NCI-H146 (cell line): ENCODE data around the gene TMEM154.

Experiments
- DNase-seq: peaks from one replicate; lab custom pipeline; 2025; lab: John Stamatoyannopoulos, UW

TMEM154 gene

DNA sequence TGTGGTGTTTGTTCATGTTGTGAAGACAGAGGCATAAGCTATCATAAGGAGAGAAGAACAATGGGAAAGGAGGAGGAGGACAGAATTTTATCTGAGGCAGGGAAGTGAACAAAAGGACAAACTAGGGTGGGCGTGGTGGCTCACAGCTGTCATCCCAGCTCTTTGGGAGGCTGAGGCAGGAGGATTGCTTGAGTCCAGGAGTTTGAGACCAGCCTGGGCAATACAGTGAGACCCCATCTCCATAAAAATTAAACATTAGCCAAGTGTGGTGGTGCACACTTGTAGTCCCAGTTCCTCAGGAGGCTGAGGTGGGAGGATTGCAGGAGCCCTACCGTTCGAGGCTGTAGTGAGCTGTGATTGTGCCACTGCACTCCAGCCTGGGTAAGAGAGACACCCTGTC, 49.9 kb downstream of the TMEM154 start:
- no peak for DNase-seq

DNA sequence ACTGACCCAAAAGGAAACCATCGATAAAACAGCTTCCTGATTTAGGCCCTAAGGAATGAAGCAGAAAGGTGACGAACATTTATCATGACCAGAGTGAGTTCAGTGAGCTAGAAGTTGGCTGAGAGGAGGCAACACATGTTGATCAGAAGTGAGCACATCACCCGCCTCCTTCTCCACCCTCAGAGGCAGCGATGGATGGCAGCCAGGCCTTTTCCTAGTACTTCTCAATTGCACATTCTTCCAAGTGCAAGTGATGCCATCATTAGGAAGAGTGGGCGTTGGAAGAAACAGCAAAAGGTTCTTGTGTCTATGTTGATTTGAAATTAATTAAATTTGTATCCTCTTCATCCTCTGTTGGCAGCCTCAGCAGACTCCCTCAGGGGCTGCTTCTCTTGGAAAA, 51.7 kb downstream of the TMEM154 start:
- DNase-seq = no peak

DNA sequence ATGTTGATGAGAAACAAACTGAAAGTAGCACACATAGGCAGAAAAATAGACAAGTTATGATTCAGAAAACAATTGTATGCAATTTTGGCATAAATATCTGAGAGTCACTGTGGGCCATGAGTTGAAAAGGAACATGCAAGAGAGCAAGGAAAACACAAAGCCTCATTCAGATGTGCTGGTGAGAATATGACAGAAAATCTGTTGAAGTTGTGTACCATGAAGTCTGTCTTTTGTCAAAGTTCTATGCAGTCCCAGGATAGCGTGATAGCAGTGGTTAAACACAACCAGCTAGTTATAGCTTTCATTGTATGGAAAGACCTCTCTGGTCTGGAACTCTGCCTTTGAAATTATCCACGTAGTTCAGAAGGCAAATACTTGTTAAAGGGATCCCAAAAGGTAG, 53.0 kb downstream of the TMEM154 start:
- no peak for DNase-seq

DNA sequence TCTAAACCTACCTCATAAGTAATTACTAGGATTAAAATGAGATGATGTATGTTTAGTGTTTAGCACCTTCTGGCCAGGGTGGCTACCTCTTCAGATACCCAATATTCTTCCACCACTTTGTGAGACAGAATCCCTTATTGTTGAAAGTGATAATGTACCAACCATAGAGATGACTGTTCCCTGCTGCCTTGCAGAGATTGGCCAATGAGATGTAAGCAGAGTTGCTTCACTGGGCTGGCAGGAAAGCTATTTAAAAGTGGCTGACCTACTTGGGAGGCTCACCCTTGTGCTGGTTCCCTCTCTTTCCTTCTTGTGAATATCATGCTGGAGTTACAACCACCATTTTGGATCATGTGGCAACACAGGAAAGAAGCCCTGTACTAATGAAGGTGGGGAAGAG, 58.9 kb downstream of the TMEM154 start:
- no peak for DNase-seq

DNA sequence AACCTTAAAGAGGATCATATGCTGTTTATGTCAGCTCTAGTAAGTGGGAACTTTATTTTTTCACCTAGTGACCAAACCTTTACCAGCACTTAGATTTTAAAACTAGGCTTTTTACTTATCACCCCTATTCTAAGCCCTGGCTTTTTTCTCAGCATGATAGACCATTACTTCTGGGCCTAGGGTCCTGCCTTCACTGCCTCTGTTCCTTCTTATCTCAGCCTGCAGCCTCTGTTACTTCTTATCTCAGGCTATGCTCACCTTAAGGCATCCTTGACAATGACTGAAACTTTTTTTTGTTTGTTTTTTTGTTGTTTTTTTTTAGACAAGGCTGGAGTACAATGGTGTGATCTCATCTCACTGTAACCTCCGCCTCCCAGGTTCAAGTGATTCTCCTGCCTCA, 59.6 kb downstream of the TMEM154 start:
- no peak for DNase-seq

DNA sequence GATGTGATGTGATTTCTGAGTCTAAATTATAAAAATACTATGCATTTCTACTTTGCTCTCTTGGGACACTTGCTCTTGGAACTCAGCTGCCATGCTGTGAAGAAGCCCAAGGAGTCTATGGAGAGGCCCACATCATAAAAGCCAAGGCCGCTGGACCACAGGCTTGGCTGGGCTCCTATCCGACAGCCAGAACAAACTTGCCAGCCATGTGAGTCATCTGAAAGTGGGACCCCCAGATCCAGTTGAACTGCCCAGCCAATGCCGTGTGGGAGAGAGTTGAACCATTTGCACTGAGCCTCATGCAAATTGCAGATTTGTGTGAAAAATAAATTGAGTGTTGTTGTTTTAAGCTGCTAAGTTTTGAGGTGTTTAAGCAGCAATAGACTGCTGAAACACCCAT, 60.2 kb downstream of the TMEM154 start:
- no peak for DNase-seq

DNA sequence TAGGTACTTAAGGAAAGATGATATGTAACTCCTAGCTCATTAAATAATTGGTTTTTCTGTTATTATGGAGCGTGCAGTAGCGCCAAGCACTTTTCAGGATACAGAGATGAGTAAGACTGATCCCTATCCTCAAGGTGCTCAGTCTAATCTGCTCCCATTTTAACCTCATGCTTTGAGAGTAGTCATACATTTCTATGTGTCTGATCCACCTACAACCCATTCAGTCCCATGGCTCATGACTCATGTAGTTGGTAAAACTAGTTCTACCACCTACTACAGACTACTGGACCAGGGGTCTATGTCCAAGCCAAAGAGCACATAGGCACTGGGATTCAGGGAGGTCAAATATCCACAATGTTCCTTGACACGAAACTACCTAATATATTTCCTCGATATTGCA, 60.8 kb downstream of the TMEM154 start:
- DNase-seq = no peak

DNA sequence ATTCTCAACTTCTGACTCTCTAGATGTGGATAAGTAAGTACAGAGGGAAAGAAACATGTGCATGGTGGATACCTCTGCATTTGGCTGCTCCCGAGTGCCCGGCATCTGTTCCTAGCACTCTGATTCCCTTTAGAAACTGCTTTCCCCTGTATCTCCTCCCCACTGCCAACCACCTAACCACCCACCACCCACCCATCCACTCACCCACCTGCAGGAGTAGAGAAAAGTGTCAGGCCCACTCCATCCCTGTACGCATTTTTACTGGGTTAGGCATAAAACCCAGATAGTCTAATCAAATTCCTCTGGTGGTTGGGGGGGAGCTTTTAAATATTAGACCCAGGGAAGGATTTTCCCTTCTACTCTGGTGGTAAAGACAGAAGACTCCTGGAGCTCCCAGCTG, 63.0 kb downstream of the TMEM154 start:
- no peak for DNase-seq

DNA sequence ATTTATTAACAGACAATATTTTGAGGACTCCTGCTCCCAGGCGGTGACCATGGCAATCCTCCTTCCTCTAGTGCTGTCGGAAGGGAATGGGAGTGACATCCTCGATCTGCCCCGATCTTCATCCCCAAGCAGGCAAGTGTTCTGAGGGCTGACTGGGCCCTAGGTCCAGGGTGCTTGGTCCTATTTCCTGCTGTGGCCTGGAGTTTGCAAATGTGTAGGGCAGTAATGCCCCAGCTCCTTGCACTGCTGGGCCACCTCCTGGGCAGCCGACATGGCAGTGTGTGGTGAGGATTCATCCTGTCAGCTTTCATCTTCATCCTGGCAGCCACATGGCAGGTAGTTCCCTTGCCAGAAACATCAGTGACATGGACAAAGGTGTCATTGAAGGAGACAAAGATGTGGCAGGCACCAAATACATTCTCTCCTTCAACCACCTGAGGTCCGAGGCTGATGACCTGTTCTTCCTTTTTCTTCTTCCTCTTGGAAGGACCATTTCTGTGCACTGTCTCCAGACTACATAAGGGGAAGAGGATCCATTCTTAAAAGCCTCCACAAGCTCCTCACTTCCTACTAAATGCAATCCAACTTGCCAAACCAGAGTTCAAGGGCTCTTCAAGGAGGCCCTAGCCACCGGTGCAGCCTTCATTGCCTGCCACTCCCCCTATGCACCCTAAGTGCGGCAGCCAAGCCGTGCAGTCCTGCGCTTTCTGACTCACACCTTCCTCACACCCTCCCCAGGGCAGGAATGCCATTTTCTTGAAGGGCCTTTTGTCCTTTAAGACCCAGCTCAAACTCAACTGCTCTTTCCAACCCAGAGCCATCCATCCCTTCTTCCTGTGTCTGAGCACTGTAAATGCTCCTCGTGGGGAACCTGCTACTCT, 65.7 kb downstream of the TMEM154 start:
- no peak for DNase-seq

DNA sequence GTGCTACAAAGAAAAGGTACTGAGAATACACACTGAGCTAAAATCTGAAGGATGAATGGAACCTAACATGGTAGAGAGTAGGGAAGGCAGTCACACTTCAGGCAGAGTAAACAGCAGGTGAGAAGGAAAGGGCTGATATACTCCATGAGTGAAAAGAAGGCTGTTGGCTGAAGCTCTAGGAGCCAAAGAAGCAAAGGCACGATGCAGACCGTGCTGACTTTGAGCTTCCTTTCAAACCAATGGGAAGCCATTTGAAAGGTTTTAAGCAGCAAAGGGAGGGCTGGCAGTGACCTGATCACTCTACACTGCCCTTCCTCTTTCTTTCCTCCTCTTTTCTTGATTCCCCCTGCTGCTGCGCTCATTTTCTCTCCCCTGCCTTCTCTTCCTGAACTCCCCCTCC, 66.4 kb downstream of the TMEM154 start:
- DNase-seq = no peak

DNA sequence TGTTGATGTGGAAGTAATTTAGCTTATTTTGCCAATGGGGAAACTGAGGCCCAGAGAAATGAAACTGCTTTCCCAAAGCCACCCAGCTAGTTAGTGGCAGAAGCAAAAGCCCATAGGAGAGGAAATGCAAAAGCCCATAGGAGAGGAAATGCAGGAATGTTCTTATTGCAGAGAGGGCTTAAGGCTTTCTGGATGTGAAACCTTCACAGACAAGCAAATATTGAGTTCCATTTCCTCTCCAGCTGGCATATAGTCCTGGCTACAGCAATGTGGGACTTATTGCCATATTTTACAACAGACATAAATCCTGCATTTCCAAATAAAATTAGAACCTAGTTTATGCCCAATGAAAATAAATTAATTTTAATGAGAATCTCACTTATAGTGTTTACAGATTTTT, 69.7 kb downstream of the TMEM154 start:
- no peak for DNase-seq

DNA sequence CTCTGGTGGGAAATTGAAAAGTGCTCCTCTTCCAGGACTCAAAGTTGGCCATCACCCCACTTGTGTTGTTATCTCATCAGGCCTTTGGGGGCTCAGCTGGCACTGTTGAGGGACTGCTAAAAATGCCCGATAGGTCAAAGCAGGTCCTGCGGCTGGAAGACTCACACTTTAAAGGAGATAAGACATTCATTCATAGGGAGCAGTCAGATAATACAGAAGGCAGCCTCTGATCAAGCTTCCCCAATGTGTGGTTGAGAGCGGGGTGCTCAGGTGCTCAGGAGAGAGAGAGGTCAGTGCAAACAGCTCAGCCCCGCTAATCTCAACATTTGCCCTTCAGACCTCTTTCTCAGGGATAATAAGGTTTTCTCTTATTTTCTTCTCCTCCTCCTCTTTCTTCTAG, 70.3 kb downstream of the TMEM154 start:
- DNase-seq = no peak

DNA sequence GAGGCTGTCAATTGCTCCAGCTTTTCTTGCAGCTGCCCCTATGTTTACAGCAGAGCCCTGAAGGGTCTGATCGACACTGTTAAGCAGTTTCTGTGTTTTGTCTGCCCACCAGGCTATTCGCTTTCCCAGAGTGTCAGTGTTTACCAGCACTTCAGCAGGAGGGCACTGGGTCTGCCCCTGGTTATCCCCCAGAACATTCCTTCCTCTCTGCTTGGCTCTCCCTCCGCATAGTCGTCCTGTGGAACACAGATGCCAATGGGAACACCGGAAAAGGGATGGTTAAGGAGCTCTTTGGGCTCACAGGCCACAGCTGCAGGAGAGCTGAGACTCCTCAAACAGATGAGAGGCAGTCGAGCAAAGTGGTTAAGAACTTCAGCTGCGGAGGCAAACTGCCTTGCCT, 72.6 kb downstream of the TMEM154 start:
- no peak for DNase-seq

DNA sequence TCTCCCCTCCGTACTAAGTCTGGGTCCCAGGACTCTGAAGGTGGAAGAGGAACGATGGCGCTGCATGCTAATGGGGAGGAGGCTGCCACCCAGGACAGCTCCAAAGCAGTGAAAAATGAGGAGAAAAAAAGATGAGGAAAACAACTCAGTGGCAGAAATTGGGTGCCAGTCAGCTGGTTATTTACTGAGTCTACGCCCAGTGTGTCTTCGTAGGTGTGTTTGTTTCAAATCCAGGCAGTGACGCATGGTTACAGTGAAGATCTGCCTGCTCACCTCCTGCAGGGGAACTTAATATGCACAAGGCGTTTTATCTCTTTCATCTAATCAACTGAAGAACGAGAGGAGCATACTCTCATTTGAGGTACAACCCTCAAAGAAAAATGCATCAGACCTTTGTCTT, 73.0 kb downstream of the TMEM154 start:
- DNase-seq = no peak

DNA sequence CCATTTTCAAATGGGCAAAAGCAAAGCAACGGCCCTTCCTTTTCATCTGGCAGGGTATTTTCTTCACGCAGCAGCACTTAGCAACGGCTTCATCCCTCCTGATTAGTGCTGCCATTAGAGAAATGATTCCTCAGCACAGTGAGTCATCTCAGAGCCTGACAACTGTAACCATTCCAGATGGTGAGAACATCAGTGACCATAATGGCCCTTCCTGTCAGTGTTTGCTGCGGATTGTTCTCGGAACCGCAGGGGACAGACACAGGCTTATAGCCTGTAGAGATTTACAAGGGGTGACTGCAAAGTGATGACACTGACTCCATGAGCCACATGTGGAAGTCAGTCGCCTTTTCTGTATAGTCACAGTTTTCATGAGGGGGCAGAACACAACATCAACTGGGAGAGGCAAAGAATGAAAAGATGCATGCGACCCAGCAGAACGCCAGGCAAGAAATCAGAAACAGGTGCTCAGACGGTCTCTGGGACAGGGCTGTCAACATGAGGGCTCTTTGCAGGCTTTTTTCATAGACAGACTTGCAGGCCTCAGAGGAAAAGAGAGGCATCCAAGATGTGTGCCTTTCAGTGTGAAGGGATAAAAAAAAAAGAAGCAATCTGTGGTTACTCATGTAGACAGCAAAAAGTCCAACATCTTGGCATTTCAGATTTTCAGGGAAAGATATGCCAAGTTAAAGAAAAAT, 74.0 kb downstream of the TMEM154 start:
- DNase-seq = peak; percentile 63

DNA sequence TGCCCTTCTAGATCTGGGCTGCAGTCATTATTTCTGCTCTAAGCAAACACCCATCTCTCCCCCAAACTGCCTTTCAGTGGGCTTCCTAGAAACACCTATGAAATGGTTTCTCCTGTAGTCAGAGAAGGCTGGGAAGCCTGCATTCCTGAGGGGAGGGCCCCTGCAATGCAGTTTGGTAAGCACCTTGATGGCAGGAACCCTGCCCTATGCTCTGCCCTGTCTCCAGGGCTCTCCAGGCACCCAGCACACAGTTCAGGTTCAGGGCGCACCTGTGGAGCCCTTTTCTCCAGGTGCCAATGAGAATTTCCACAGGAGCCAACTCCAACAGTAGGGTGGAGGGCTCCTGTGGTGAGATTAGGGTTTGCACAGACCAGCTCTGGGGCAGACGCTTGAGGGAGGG, 74.8 kb downstream of the TMEM154 start:
- no peak for DNase-seq

DNA sequence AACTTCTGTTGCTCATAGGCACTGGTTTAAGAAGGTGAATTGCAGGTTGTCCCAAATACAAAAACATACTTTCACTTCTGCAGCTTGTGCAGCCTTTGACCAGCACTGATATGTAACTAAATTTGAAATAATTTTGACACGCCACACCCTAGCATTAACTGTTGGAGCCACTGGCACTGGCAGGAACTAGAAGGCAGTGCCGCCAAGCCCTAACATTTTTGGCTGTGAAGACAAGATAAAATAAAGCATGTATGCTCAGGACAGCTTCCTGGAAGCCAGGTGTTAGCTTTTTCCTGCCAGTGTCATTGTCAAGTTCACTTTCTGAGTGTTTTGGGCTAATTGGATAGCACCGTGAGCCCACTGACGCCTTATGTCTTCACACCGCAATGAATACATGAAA, 78.6 kb downstream of the TMEM154 start:
- no peak for DNase-seq

DNA sequence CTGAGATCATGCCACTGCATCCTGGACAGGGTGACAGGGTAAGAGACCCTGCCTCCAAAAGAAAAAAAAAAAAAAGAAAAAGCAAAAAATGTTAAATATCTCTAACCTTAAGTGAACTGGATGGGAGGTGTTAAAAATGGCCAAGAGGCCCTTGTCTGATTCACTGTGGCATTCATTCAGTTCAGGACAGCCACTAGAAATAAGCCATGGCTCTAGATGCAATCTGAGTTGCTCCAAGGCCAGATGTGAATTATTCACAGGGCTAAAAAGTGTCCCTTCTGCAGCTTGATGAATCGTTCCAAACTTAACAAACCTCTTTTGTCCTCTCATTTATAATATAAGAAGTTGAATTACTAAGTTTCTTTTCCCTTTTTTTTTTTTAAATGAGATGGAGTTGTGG, 80.2 kb downstream of the TMEM154 start:
- no peak for DNase-seq

DNA sequence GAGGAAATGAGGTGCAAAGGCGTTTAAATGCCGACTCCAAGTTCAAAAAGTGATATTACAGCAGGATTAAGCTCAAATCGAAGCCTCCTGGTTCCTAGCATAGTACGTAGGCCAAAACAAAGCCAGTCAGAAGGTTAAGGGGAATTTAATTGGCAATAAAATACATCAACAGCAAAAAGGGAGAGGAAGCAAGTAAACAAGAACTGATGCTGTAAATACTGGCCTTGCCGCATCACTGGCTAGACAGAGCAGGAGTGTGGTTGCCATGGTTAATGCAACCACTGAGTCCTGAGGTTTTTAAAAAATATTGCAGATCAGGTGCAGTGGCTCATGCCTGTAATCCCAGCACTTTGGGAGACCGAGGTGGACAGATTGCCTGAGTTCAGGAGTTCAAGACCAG, 80.7 kb downstream of the TMEM154 start:
- DNase-seq = no peak

DNA sequence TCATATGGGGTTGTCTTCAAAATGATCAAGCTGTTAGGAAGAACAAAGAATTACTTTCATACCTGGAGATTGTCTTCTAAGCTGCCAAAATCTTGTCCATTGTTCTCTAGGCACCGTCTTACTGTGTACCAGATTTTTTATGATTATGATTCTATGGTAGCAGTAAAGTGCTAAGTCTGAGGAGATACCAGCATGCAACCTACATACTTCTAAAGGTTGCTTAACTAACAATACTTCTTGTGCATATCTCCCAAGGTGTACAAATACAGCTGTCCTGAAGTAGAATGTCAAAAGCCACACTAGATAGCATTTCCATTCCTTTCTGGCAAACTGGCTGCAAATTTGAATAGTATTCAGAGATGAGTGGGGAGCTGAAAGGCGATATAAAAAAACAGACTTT, 81.3 kb downstream of the TMEM154 start:
- no peak for DNase-seq

DNA sequence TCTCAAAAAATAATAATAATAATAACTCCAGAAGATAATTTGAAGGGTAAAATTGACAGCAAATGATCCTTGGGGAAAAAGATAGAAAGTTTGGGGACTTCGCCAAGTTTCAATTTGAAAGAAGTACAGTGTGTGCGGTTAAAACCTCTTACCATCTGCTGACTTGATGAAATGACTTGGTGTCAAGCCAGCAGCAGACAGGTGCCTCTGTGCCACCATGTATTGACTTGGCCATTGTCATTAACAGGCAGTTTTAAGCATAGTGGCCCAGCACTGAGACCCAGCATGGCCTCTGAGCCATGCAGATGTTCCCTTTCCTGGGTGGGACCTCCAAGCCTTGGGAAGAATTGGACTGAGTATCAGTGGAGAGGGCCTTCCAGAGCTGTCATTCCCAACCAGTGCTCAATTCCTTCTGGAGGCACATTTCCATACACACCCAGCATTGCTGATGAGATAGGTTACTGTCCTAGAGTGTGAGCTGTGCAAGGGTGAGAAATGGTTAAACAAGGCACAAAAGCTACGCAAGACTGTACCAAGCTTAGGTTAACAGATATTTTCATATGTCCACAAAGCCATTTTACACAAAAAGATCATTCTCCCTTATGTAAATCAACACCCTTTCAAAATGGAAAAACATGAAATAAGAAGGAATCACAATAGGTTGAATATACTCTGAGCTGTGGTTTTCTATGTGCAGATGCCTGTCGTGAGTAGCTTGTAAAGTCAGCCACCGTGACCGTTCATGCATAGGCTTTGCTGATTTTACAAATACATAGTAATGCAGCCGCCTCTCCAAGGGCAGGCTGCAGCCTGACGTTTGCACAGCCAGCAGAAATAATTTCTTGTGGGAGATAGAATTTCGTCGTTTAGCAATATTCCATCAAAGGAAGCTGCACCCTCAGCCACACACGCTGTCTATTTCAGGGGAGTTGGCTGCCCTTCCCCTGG, 84.5 kb downstream of the TMEM154 start:
- DNase-seq = no peak

DNA sequence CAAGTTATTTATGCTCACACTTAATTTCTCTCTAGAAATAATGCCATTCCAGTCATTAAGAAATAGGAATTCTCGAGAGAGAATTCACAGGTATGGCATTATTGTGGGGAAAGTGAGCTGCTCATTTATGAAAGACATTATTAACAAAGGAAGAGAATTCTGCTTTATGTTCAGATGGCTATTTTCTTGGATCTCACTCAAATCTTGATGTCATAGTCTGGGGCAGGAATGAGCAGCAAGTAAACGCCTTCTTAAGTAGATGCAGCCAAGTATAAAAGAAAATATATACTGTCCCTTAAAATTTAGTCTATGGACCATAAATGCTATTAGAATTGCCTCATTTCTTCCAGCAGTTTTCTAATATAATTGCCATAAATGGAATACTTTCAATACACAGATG, 85.7 kb downstream of the TMEM154 start:
- DNase-seq = no peak

DNA sequence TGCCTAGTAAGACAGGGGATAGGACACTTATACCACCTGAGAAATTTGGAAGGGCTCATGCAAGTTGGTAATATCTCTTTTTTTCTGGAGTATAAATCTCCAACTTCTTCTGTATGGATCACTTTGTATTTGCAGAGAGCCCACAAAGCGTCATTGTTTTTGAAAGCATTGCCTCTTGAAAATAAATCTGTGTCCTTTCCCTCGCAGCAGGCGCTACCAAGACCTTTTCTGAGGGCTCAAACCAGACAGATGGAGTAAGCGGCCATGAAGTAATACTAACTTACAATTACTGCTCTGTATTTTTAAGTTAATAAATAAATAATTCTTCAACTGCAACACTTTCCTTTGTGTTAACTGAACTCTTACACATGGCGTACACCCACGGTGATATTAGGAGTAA, 87.9 kb downstream of the TMEM154 start:
- no peak for DNase-seq
